ENCODE data around the gene PARVB. TPM values are rescaled to one million over a fixed set of nuclear protein-coding genes. Genes with fewer than 3 reads are reported as not detected.

The PARVB gene
- polyA plus RNA-seq, 1 donor (not counting 4 experiments of a cell fraction or from before 2014, with no cell fraction given): 10.5 TPM

DNA sequence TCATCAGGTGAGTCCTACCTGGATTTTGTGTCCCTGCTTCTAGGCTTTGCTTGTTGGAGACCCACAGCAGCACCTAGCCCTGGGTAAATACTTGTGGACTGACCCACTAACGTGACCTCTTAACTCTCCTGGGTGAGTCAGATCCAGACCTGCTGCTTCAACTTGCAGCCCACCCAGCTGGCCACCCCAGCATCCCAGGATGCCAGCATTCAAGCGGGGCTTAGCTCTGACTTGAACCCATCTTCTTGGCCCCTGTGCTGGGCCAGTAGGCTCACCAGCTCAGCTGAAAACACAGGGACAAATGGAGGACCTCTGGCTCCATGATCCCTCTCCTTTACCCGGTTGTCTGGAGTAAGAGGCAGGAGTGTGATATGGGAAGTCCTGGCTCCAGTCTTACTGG, 190.1 kb downstream of the PARVB start:
- no peaks in the 10 kb centered on the region for H3K9me3 ChIP-seq (ENCODE audit: control insufficient read depth, low read depth, low read length)
- no peaks in the 10 kb centered on the region for H3K4me1 ChIP-seq (ENCODE audit: control insufficient read depth, extremely low read depth, insufficient read depth, low read length)
- FAIRE-seq (no peak), DNase-seq (ENCODE audit: low read depth, low spot score) (no peak)
- no peak overlapping the region for H2AFZ ChIP-seq (ENCODE audit: control insufficient read depth, low read length)
- H3K36me3 ChIP-seq (ENCODE audit: control insufficient read depth in 2 of 2, extremely low read depth in 1 of 2, insufficient read depth in 2 of 2, low read length in 2 of 2): no peaks in the 10 kb centered on the region
- TF ChIP-seq, protein P1, sequence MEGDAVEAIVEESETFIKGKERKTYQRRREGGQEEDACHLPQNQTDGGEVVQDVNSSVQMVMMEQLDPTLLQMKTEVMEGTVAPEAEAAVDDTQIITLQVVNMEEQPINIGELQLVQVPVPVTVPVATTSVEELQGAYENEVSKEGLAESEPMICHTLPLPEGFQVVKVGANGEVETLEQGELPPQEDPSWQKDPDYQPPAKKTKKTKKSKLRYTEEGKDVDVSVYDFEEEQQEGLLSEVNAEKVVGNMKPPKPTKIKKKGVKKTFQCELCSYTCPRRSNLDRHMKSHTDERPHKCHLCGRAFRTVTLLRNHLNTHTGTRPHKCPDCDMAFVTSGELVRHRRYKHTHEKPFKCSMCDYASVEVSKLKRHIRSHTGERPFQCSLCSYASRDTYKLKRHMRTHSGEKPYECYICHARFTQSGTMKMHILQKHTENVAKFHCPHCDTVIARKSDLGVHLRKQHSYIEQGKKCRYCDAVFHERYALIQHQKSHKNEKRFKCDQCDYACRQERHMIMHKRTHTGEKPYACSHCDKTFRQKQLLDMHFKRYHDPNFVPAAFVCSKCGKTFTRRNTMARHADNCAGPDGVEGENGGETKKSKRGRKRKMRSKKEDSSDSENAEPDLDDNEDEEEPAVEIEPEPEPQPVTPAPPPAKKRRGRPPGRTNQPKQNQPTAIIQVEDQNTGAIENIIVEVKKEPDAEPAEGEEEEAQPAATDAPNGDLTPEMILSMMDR (optimal IDR thresholded peaks at IDR 0.05 in 1 of 3, IDR thresholded peaks at IDR 0.05 in 1 of 3, conservative IDR thresholded peaks at IDR 0.05 in 1 of 3; ENCODE audit: extremely low read depth in 1 of 3, insufficient read depth in 2 of 3, low read length in 3 of 3): no peak
- TF ChIP-seq EZH2 (IDR thresholded peaks at IDR 0.05; ENCODE audit: low read length): no peak
- H3K27me3 ChIP-seq (ENCODE audit: control insufficient read depth, extremely low read depth, insufficient read depth, low read length): peaks cover 19% of the 10 kb centered on the region
- H3K79me2 ChIP-seq (ENCODE audit: control insufficient read depth, insufficient read depth, low read length): no peaks in the 10 kb centered on the region
- H3K27ac ChIP-seq (ENCODE audit: control insufficient read depth, insufficient read depth, low read length): no peak overlapping the region
- H3K4me2 ChIP-seq (ENCODE audit: control insufficient read depth, extremely low read depth, insufficient read depth, low read depth, low read length): no peak overlapping the region
- H4K20me1 ChIP-seq (ENCODE audit: control insufficient read depth, extremely low read depth, insufficient read depth, low read length): no peaks in the 10 kb centered on the region
- dilution Hi-C loops (cut with MboI; ENCODE audit: extremely low pct_ligation_motif_present, low sequenced_read_pairs): no loop called here
- no peaks in the 10 kb centered on the region for H3K9me1 ChIP-seq (ENCODE audit: control insufficient read depth, extremely low read depth, insufficient read depth, low read length)
- H3K4me3 ChIP-seq (ENCODE audit: control insufficient read depth in 2 of 3, extremely low read depth in 1 of 3, insufficient read depth in 2 of 3, low read depth in 1 of 3, low read length in 3 of 3): no peak overlapping the region
- no peak overlapping the region for H3K9ac ChIP-seq (ENCODE audit: control insufficient read depth, extremely low read depth, insufficient read depth, low read length)

DNA sequence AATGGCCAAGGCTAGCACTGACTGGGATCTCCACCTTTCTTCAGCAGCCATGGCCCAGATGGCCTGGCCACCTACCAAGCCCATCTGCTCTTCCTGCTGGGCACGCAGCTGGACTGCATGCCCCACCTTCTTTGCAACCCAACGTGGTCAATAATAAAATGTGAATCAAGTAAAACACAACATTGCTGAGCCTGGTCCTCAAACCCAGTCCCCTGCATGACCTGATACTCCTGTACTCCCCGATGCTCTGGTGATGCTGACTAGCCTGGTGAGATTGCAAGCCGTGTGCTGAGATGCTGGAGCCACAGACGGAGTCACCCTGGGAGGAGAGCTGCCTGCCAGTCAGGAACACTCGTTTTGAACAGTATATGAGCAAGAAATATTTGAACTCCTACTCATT, 190.7 kb downstream of the PARVB start:
- no peaks in the 10 kb centered on the region for H3K79me2 ChIP-seq (ENCODE audit: control insufficient read depth, insufficient read depth, low read length)
- no peaks in the 10 kb centered on the region for H3K9me1 ChIP-seq (ENCODE audit: control insufficient read depth, extremely low read depth, insufficient read depth, low read length)
- FAIRE-seq: no peak
- H2AFZ ChIP-seq (ENCODE audit: control insufficient read depth, low read length): no peak overlapping the region
- H3K27ac ChIP-seq (ENCODE audit: control insufficient read depth, insufficient read depth, low read length): no peak overlapping the region
- no peak overlapping the region for H3K4me3 ChIP-seq (ENCODE audit: control insufficient read depth in 2 of 3, extremely low read depth in 1 of 3, insufficient read depth in 2 of 3, low read depth in 1 of 3, low read length in 3 of 3)
- no peaks in the 10 kb centered on the region for H4K20me1 ChIP-seq (ENCODE audit: control insufficient read depth, extremely low read depth, insufficient read depth, low read length)
- dilution Hi-C loops (cut with MboI; ENCODE audit: extremely low pct_ligation_motif_present, low sequenced_read_pairs): no loop called here
- H3K9me3 ChIP-seq (ENCODE audit: control insufficient read depth, low read depth, low read length): no peaks in the 10 kb centered on the region
- DNase-seq (ENCODE audit: low read depth, low spot score): no peak
- H3K36me3 ChIP-seq (ENCODE audit: control insufficient read depth in 2 of 2, extremely low read depth in 1 of 2, insufficient read depth in 2 of 2, low read length in 2 of 2): no peaks in the 10 kb centered on the region
- TF ChIP-seq EZH2 (IDR thresholded peaks at IDR 0.05; ENCODE audit: low read length): no peak
- TF ChIP-seq, protein P1 (optimal IDR thresholded peaks at IDR 0.05 in 1 of 3, IDR thresholded peaks at IDR 0.05 in 1 of 3, conservative IDR thresholded peaks at IDR 0.05 in 1 of 3; ENCODE audit: extremely low read depth in 1 of 3, insufficient read depth in 2 of 3, low read length in 3 of 3): no peak
- no peak overlapping the region for H3K4me2 ChIP-seq (ENCODE audit: control insufficient read depth, extremely low read depth, insufficient read depth, low read depth, low read length)
- no peaks in the 10 kb centered on the region for H3K4me1 ChIP-seq (ENCODE audit: control insufficient read depth, extremely low read depth, insufficient read depth, low read length)
- H3K9ac ChIP-seq (ENCODE audit: control insufficient read depth, extremely low read depth, insufficient read depth, low read length): no peak overlapping the region
- peaks cover 24% of the 10 kb centered on the region for H3K27me3 ChIP-seq (ENCODE audit: control insufficient read depth, extremely low read depth, insufficient read depth, low read length)
